Right renal pelvis (tissue), 4 donors: ENCODE measurements around the gene WDR36. TPM values are rescaled to one million over a fixed set of nuclear protein-coding genes. Genes with fewer than 3 reads are reported as not detected.
"Not testable (repeated sequence)": the region's sequence is repeated elsewhere in the genome, so short reads cannot be mapped to it uniquely, and the experiment has no call there.

Experiments used
- DNase-seq, 4 donors: peaks; one replicate each; pipeline ENCODE4 v3.0.0-alpha.2; 2013; ENCODE audit warnings: low read depth in 4 of 4, low spot score in 3 of 4, missing footprints in 1 of 4
- polyA plus RNA-seq, 4 donors: library from polyadenylated mRNA; unstranded; fragments of 120-200 nt; gene quantifications; one replicate each; pipeline ENCODE4 v1.2.1, GENCODE V29; 2013; ENCODE audit not compliant: insufficient read length in 4 of 4

WDR36 gene
- polyA plus RNA-seq, 4 donors = 23.1 to 35.5 (median 31.5) TPM

- DNase-seq = no peak
Observed at GRCh38 chr5:111134864-111135263, 42.7 kb downstream of the WDR36 start.

DNA sequence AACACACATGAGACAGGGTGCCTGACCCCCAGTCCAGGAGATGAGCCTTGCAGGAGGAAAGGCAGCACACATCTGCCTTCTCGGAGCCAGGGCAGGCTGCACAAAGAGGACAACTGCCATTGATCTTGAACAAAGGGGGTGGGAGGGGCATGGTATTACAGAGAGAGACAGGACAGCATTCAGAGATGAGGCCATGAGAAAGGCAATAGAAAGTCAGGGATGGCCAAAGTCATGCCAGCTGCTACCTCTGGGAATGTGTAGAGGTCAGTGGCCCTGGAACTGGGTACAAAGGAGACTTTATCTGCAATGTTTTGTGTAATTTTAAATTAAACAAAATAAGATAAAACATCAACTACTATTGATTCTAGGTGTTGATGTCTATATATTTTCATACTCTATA lies 43.2 kb downstream of the WDR36 start:
- no peak for DNase-seq

DNA sequence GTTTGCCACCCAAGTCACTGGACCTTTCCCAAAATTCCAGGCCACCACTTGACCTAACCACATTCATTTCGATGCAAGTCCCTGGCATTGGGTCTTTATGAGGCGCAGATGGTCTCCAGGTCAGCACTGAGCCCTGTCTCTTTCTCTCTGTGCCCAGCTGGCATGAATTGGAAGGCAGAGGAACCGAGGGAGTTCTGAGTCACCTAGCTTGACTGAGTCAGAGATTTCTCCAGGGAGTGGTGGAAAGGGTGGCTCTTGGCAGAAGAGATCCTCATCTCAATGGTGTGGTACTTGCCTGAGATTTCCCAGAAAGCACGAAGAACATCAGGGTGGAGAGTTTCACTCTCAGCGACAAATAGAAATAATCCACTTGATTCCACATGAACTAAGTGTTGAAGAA lies 43.8 kb downstream of the WDR36 start:
- DNase-seq = no peak

GRCh38 chr5:111138096-111138495 lies 45.9 kb downstream of the WDR36 start:
- no peak for DNase-seq

DNA sequence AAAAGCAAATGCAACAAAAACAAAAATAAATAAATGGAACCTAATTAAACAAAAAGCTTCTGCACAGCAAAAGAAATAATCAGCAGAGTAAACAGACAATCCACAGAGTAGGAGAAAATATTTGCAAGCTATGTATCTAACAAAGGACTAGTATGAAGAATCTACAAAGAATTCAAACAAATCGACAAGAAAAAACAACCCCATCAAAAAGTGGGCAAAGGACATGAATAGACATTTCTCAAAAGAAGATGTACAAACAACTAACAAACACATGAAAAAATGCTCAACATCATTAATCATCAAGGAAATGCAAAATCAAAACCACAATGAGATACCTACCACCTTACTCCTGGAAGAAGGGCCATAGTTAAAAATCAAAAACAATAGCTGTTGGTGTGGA lies 49.3 kb downstream of the WDR36 start:
- DNase-seq = not testable (repeated sequence)

GRCh38 chr5:111142932-111143331 lies 50.8 kb downstream of the WDR36 start:
- no peak for DNase-seq

GRCh38 chr5:111143910-111144309 lies 51.8 kb downstream of the WDR36 start:
- no peak for DNase-seq

- no peak for DNase-seq
Observed at GRCh38 chr5:111144352-111144930, 52.3 kb downstream of the WDR36 start.

DNA sequence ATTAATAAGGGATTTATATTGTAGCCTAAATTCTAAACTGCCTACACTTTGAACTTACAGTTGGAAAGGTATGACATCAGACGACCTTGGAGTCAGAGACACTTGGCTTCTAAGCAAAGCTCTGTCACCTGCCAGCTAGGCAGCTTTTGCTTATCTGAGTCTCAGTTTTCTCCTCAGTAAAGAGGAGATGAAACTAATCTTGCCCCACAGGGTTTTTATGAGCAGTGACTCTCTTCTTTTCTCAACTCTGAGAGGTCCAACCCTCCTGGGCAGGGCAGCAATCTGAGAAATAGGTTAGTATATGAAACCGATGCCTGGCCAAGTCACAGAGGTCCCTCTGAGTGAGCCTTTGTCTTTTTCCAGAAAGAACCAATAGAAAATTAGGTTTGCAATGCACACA lies 53.9 kb downstream of the WDR36 start:
- DNase-seq = no peak

GRCh38 chr5:111147502-111147901 lies 55.4 kb downstream of the WDR36 start:
- DNase-seq = no peak

DNA sequence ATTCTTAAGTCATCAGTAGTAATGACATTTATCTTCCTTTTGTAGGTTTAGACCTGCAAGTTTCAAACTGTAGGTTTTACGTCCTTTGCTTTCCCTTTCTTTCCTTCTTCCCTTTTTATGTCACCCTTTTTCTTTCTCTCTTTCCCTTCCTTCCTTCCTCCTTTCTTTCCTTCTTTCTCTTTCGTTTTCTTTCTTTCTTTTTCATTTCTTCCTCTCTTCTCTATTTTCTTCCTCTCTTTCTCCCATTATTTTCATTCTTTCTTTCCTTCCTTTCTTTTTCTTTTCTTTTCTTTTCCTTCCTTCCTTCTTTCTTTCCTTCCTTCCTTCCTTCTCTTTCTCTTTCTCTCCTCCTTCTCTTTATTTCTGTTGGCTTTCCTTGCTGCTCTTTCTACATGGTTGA lies 59.9 kb downstream of the WDR36 start:
- no peak for DNase-seq

DNA sequence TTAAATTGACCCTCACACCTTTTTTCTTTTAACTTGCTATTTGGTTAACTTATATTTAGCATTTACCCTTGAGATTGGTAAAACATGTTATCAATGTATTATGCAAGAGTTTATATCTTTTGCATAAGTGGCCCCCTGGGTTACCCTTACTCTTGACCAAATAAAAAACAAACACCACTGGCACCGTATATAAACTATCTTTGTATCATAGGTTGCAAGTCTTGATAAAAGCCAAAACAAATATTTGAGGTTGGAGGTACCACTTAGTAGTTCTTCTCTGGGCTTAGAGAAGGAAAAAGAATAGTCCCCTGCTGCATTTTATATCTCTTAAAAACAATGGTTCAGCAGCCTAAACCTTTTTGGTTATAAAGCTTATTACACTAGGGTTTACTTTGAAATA lies 61.3 kb downstream of the WDR36 start:
- DNase-seq = no peak

GRCh38 chr5:111153945-111154344 lies 61.8 kb downstream of the WDR36 start:
- DNase-seq = no peak

DNA sequence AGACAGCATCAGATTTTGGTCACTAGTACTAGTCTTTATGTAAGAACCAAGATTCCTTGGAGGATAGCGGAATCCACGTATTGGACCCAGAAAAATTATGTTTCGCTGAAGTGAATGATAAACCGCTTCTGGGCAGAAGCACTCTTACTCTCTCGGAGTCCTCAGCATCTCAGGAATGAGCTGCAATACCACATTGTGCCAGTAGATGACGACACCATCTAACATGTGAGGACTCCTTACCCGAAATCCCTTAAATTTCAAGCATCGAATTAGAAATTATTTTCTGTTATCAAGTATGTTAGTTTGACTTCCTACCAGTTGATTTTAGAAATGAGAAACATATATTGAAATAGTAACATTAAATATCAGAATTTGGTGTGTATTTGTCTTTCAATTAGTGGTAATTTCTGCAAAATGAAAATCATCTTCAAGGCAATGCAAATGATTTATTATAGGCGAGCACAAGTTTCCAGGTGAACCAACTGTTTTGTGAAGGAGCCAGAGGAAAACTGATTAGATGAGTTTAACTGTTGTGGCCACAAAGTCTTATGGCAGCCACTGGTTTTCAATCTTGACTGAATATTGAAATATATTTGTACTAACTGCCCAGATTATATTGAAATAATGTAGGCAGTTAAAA lies 66.1 kb downstream of the WDR36 start:
- DNase-seq = peak in 3 of 4 donors; percentile 60 to 70 (median 61)

DNA sequence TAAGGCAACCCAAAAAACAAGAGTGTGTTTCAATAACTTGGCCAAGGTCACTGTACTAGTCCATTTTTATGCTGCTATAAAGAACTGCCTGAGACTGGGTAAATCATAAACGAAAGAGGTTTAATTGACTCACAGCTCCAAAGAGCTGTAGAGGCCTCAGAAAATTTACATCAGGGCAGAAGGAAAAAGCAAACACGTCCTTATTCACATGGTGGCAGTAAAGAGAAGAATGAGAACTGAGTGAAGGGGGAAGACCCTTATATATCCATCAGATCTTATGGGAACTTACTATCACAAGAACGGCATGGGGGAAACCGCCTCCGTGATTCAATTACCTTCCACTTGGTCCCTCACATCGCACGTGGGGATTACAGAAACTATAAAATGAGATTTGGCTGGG lies 67.7 kb downstream of the WDR36 start:
- DNase-seq = peak in 1 of 4 donors; percentile 10

DNA sequence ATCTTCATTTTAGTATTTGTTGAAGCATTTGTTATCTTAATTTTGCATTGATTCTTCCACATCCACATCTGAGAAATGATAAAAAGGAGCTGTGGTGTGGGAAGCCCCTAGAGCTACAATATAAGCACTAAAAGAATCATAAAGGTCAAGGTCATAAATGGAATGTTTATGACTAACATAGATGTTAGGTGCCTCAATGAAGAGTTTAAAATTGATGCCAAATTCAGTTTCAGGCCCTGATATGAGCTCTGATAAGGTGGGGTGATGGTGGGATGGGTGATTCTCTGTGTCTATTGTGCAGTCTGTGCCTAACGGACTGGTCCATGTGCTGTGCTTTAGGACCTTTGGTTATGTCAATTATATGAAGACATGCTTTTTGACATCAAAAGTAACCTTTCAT lies 70.9 kb downstream of the WDR36 start:
- no peak for DNase-seq

GRCh38 chr5:111165058-111165457 lies 72.9 kb downstream of the WDR36 start:
- DNase-seq = no peak

GRCh38 chr5:111167551-111167950 lies 75.4 kb downstream of the WDR36 start:
- no peak for DNase-seq

DNA sequence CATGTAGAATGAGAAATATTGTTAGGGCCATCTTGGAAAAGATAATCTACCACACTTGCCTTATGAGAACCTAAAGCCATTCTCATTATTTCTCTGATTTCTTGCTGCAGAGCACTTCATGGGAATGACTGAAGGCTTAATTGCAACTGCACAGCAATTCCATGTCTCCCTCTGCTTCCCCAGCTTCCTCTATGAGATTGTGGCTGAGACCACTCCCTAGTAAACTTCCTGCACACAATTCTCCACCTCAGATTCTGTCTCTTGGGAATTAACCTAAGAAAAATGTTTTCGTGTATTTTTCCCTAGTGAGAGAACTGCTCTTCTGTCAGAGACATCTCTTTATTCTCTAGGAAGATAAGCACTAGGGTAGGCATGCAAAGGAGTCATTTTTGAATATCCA lies 76.5 kb downstream of the WDR36 start:
- DNase-seq = no peak

- DNase-seq = no peak
Observed at GRCh38 chr5:111169269-111169668, 77.1 kb downstream of the WDR36 start.

DNA sequence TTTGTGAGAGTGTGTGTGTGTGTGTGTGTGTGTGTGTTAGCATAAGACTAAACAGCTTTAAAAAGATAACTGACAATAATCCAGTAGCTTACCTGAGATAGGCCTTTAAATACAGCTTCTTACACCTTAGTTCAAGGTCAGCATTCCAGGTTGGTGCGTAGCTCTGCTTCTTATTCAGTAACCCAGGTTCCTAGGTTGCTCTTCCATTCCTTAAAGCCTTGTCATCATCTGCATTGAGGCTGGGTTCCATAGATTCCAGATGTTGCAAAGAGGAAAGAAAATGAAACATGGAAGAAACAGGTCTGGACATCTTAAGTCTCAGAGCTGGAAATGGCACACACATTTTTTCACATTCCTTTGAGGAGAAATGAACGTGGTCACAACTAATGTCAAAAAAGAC lies 78.1 kb downstream of the WDR36 start:
- DNase-seq = no peak

DNA sequence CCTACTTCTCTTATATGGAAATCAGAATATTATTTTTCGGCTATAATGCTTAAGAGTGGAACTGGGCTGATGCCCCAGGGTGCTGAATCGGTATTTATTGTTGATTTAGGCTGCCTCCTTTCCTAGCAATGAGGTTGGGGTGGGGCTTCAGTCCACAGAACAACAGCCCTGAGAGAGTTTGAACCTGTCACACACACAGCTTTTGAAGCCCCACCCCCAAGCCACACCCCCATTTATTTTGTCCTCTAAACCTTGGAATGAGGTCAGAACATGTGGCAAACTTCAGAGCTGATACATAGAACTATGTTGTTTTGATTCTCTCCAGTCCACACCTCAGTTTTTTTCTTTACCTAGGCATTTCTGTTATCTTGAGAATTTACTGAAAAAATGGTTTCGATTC lies 80.4 kb downstream of the WDR36 start:
- no peak for DNase-seq

- no peak for DNase-seq
Observed at GRCh38 chr5:111173476-111173875, 81.3 kb downstream of the WDR36 start.
